HG02610 (cell line): ENCODE results near the gene EPSTI1.

Source experiments
- ATAC-seq: cut with Tn5 transposase; IDR thresholded peaks from one replicate; pipeline ENCODE4 v1.9.1; 2021; ENCODE audit warnings: mild to moderate bottlenecking, moderate library complexity; ENCODE audit not compliant: unreplicated experiment

The EPSTI1 gene

GRCh38 chr13:42976066-42976465, 16.0 kb downstream of the EPSTI1 start:
- no peak for ATAC-seq

GRCh38 chr13:42973581-42973980, 18.5 kb downstream of the EPSTI1 start:
- no peak for ATAC-seq

DNA sequence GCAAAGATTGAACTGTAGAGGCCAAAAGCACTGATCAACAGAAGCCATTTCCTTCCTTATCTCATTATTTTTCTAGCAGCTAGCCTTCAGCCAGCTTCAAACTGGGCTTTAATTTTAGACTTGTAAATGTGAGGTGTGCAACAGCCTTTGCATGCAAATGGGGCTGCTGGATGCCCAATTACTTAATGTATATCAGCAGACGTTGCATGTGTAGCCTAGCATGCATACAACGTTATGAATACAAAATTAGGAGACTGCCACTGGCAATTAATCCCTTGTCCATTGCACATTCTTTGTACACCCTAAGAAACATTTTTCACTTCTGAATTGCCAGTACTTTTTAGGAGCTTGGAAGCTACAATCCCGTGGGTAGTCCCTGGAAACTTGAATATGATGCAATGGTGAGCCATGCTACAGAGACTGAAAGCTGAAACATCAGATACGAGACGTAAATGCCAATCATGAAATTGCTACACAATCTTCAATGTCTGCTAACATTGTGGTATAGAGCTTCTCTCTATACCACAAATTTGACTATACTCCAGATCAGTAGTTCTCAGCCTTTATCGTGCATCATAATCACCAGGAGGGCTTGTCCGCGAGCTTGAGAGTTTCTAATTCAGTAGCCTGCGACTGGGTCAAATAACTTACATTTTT, 20.2 kb downstream of the EPSTI1 start:
- peak; percentile 53 for ATAC-seq

GRCh38 chr13:42970824-42971690, 21.0 kb downstream of the EPSTI1 start:
- ATAC-seq, result peak; percentile 57

DNA sequence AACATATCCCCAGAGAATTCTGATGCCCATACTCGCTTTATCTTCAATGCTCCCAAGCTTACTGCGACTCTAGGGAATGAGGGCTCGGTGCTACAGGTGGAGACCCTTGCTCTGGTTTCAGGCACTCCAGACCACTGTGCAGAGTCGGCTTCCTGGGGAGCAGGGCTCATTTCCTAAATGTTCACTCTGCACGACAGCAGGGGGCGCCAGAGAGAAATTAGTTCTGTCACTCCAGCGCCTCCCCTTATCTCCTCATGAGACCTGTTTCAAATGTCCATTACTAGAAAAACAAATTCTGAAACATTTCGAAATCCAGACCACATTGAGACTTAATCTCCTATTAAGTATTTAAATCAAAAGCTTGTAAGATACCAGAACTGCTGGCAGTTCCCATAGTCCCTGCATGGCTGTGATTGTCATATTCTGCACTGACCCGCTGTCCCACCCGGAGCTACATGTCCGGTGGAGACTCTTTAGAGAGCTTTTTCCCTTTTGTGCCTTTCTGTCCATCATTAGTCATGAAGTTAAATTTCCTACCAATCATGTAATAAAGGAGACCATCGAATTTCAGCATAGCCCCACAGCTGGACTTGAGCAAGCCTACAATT, 22.4 kb downstream of the EPSTI1 start:
- ATAC-seq, result no peak

- ATAC-seq, result no peak
These were observed 23.1 kb downstream of the EPSTI1 start for GRCh38 chr13:42968906-42969305.

DNA sequence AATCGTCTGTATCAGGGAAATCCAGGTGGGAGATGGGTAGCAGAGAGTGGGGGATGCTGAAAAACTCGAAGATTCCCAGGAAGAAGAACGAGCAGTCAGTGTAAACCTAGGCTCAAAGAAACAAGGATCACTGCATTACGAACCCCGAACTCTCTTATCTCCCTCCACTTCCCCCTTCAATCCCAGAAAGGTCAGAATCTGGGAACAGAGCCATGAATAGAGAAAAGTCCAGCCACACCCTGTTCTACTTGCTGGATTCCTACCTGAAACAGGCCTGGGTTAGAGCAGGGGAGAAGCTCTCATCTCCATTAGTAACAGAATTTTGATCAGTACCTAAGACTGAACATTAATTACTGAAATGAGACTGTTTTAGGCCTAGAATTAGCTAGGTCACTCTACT, 24.4 kb downstream of the EPSTI1 start:
- ATAC-seq, result no peak

- no peak for ATAC-seq
These were observed 26.8 kb downstream of the EPSTI1 start for GRCh38 chr13:42965281-42965680.

- ATAC-seq, result no peak
These were observed 27.3 kb downstream of the EPSTI1 start for GRCh38 chr13:42964761-42965161.

GRCh38 chr13:42959615-42960014, 32.4 kb downstream of the EPSTI1 start:
- no peak for ATAC-seq

DNA sequence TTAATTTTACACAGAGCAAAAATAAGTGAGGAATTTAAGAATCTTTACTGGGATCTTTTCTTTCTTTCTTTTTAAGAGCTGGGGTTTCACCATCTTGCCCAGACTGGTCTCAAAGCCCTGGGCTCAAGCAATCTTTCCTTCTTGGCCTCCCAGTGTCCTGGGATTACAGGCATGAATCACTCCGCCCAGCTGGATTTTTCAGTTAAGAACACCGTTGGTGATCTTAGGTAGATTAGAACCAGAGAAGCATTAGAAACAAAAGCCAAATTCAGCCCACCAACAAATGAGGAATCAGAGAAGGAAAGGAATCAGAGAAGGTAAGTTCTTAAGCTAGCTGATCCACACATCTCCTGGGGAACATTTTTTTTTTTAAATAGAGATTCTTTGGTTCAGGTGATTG, 34.2 kb downstream of the EPSTI1 start:
- ATAC-seq, result no peak

DNA sequence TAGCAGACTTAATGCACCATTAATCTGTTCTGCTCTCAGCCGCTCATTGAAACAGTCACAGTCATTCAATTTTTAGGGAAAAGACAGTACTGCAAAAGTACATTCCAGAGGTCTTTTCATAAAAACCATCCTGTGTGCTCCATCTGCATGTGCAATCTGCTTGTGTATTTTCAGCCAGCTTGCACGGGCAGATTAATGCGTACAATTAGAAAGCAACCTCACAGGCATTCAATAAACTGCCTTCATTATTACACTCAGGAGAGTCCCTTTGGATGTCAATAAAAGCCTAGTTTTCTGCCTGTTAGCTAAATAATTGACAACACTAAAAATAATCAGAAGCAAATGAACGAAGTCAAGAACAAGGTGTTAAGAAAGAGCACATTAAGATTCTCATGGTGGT, 41.9 kb downstream of the EPSTI1 start:
- no peak for ATAC-seq

- no peak for ATAC-seq
These were observed 44.1 kb downstream of the EPSTI1 start for GRCh38 chr13:42947925-42948324.

DNA sequence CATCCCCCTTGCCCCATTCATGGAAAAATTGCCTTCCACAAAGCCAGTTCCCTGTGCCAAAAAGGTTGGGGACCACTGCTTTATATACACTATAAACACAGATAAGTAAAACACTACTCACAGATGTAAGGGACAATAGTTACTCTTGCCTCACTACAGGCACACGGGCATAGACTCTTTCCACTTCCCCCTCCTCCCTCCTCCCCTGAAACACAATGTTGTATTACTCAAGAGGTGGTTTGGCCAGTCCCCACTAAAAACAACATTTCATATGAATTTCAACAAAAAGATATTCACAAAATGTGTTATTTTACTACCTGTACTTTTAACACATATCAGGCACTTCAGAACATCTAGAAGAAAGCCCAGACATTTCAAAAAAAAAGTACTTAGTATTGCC, 45.1 kb downstream of the EPSTI1 start:
- ATAC-seq, result no peak

GRCh38 chr13:42929886-42930535, 62.0 kb downstream of the EPSTI1 start:
- no peak for ATAC-seq

- ATAC-seq, result no peak
These were observed 65.5 kb downstream of the EPSTI1 start for GRCh38 chr13:42926555-42926954.

DNA sequence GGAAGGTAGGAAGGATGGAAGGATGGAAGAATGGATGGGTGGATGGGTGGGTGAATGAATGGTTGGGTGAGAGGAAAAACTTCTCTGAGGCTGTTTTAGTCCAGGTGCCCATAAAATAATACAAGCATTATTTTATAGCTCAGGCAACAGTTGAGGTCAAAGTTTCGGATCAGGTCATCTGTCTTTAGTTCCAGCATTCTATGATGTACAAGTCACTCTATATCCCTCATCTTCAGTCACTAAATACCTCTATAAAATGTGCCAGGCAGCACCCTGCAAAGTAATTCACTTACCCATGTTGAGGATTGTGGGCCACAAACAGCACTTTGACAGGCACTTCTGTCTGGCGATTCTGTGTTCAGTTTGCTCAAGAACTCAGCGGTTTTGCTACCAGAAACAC, 66.0 kb downstream of the EPSTI1 start:
- ATAC-seq, result no peak

DNA sequence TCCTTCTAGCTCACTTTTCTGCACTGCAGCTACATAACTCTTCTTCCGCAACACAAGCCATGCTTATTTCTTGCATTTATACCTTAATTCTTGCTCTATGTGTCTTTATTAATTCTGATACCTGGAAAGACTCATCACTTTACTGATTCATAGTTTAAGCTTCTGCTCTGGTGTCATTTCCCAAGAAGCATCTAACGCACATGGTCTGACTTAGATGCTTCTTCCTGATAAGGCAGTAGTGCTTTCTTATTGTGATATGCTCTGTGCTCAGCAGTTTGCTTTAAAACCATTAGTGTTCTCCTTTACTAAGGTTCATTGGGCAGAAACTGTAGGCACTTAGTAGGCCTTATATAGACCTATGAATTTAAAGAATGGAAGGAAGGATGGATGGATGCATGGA, 66.4 kb downstream of the EPSTI1 start:
- ATAC-seq, result no peak

- ATAC-seq, result no peak
These were observed 67.7 kb downstream of the EPSTI1 start for GRCh38 chr13:42924344-42924743.

- no peak for ATAC-seq
These were observed 84.3 kb downstream of the EPSTI1 start for GRCh38 chr13:42907745-42908144.

DNA sequence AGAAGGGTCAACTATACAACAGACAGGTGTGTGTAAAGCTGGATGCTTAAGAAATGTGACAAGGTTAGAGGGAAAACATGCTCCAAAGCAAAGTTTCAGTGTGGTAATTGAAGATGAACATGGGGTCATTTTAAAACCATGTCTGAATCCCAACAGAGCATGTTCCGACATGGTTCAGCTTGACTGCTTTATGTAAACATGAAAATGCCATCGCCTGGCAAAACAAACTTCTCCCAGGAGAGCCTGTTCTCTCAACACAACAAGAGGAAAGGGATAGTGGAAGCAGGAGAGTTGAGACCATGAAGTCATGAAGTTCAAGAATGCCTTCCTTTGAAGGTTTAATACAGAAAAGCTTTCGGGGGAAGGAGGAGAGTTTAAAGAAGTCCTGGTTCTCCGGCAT, 85.8 kb downstream of the EPSTI1 start:
- no peak for ATAC-seq
